LHCN-M2 (cell line): Measurements from ENCODE around the gene TTLL7. TPM values are rescaled to one million over a fixed set of nuclear protein-coding genes. Genes with fewer than 3 reads are reported as not detected.

Experiments
- DNase-seq: peaks from one replicate; pipeline ENCODE4 v3.0.0-alpha.2; 2012; ENCODE audit warnings: low read depth
- total RNA-seq: library from RNA; depleted of rRNA; stranded (reverse); fragments of >200 nt; gene quantifications from 2 replicates; pipeline ENCODE4 v1.2.3, GENCODE V29; 2014

TTLL7 gene
- total RNA-seq, 1 experiment from 2014 or later = 28.2 TPM

GRCh38 chr1:83872515-83872914 lies 126.4 kb downstream of the TTLL7 start:
- DNase-seq = no peak

- no peak for DNase-seq
Measured at GRCh38 chr1:83864991-83865390, 133.9 kb downstream of the TTLL7 start.

GRCh38 chr1:83860490-83861221 lies 138.3 kb downstream of the TTLL7 start:
- DNase-seq = peak; percentile 8

- DNase-seq = no peak
Measured at GRCh38 chr1:83857716-83858115, 141.2 kb downstream of the TTLL7 start.

- DNase-seq = peak; percentile 9
Measured at GRCh38 chr1:83857103-83857502, 141.8 kb downstream of the TTLL7 start.

- no peak for DNase-seq
Measured at GRCh38 chr1:83856381-83856780, 142.6 kb downstream of the TTLL7 start.

GRCh38 chr1:83854456-83854855 lies 144.5 kb downstream of the TTLL7 start:
- no peak for DNase-seq

GRCh38 chr1:83850834-83851233 lies 148.1 kb downstream of the TTLL7 start:
- no peak for DNase-seq

GRCh38 chr1:83849191-83850061 lies 149.5 kb downstream of the TTLL7 start:
- no peak for DNase-seq

- no peak for DNase-seq
Measured at GRCh38 chr1:83846138-83846537, 152.8 kb downstream of the TTLL7 start.

GRCh38 chr1:83845437-83846071 lies 153.4 kb downstream of the TTLL7 start:
- peak; percentile 20 for DNase-seq

GRCh38 chr1:83844546-83844945 lies 154.4 kb downstream of the TTLL7 start:
- DNase-seq = no peak

- no peak for DNase-seq
Measured at GRCh38 chr1:83839566-83840173, 159.3 kb downstream of the TTLL7 start.

GRCh38 chr1:83838573-83838972 lies 160.4 kb downstream of the TTLL7 start:
- no peak for DNase-seq

GRCh38 chr1:83836543-83836942 lies 162.4 kb downstream of the TTLL7 start:
- DNase-seq = no peak

GRCh38 chr1:83834621-83835264 lies 164.2 kb downstream of the TTLL7 start:
- DNase-seq = no peak

- DNase-seq = no peak
Measured at GRCh38 chr1:83832194-83832593, 166.7 kb downstream of the TTLL7 start.

- no peak for DNase-seq
Measured at GRCh38 chr1:83829106-83829505, 169.8 kb downstream of the TTLL7 start.

- DNase-seq = no peak
Measured at GRCh38 chr1:83828456-83828855, 170.5 kb downstream of the TTLL7 start.

- DNase-seq = no peak
Measured at GRCh38 chr1:83827741-83828140, 171.2 kb downstream of the TTLL7 start.

- DNase-seq = no peak
Measured at GRCh38 chr1:83822208-83822607, 176.7 kb downstream of the TTLL7 start.
